Measurements from ENCODE around the gene SLC6A13. TPM values are rescaled to one million over a fixed set of nuclear protein-coding genes. Genes with fewer than 3 reads are reported as not detected.

SLC6A13 gene
- total and polyA plus RNA-seq, 9 donors: 0.13 to 6.1 (median 0.75) TPM; not detected in 3

DNA sequence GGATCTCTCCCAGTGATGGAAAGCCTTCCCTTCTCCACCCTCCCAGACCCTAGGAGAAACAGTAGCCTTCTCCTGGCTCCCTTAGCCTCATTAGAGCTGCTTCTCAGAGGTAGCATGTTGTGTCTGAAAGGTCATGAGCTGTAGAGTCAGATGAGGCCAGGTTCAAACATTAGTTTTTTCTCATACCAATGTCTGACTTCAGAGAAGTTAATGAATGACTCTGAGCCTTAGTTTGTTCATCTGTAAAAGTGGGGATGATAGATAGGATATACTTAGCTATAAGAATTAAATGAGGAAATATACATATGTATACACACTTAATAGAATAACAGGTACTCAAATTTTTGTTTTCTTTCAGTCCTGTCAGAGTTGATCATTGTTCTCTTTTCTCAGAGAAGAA is 523 bp downstream of the SLC6A13 start:
- no peaks in the 10 kb centered on the region for H3K4me1 ChIP-seq (ENCODE audit: insufficient read depth)

GRCh38 chr12:257521-258321 is 4.9 kb downstream of the SLC6A13 start:
- Histone ChIP-seq H3K27me3 (no peaks in the 10 kb centered on the region), H3K4me3 (no peak overlapping the region)
- 59 to 65% (median 62%) methylated on average over 14 of the region's 14 CpGs for WGBS, 3 donors

More for the DNA sequence above, 523 bp downstream of the SLC6A13 start:
- intact Hi-C loops (cut with DNase I): no loop called here
- no peak overlapping the region for H3K4me3 ChIP-seq
- DNase-seq: no peak
- TF ChIP-seq POLR2A (IDR thresholded peaks at IDR 0.05): no peak
- TF ChIP-seq EP300 (IDR thresholded peaks at IDR 0.05): no peak
- TF ChIP-seq CTCF (IDR thresholded peaks at IDR 0.05): no peak
- no peak overlapping the region for H3K27ac ChIP-seq
- no peaks in the 10 kb centered on the region for H3K27me3 ChIP-seq
- no peaks in the 10 kb centered on the region for H3K36me3 ChIP-seq
- H3K9me3 ChIP-seq: no peaks in the 10 kb centered on the region

GRCh38 chr12:256958-257357 is 5.7 kb downstream of the SLC6A13 start:
- H3K4me3 ChIP-seq: no peak overlapping the region
- H3K9me3 ChIP-seq: no peaks in the 10 kb centered on the region
- no peak for DNase-seq
- H3K36me3 ChIP-seq: no peaks in the 10 kb centered on the region
- no peaks in the 10 kb centered on the region for H3K4me1 ChIP-seq (ENCODE audit: insufficient read depth)
- WGBS, 3 donors: 43 to 48% (median 45%) methylated on average over 3 of the region's 3 CpGs
- H3K27me3 ChIP-seq: no peaks in the 10 kb centered on the region
- TF ChIP-seq CTCF (IDR thresholded peaks at IDR 0.05) (no peak), EP300 (IDR thresholded peaks at IDR 0.05) (no peak), POLR2A (IDR thresholded peaks at IDR 0.05) (no peak)
- no peak overlapping the region for H3K27ac ChIP-seq
- intact Hi-C loops (cut with DNase I): no loop called here

More at GRCh38 chr12:257521-258321, 4.9 kb downstream of the SLC6A13 start:
- no peak for DNase-seq
- no peaks in the 10 kb centered on the region for H3K36me3 ChIP-seq
- intact Hi-C loops (cut with DNase I): no loop called here
- H3K27ac ChIP-seq: no peak overlapping the region
- no peaks in the 10 kb centered on the region for H3K4me1 ChIP-seq (ENCODE audit: insufficient read depth)
- no peaks in the 10 kb centered on the region for H3K9me3 ChIP-seq
- no peak for TF ChIP-seq POLR2A (IDR thresholded peaks at IDR 0.05)

DNA sequence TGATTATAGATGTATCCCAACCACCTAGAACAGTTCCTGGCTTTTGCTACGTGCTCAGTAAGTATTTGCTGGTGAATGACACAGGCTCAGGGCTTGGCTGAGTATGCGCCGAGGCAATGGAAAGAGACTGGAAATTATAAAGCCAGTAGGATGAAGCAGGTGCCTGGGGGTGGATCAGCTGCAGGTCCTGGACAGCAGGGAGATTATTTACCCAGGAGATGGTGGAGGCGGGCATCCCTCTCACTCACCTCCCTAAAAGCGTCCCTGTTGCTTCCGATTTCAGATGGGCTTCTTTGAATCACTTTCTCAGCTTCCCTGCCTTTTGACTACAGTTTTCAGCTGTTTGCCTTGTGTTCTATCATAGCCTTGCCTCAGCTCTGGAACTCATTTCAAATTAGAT is 6.4 kb downstream of the SLC6A13 start:
- Histone ChIP-seq H3K4me1 (ENCODE audit: insufficient read depth) (no peaks in the 10 kb centered on the region), H3K27me3 (no peaks in the 10 kb centered on the region), H3K9me3 (no peaks in the 10 kb centered on the region), H3K36me3 (no peaks in the 10 kb centered on the region), H3K4me3 (no peak overlapping the region), H3K27ac (no peak overlapping the region)
- intact Hi-C loops (cut with DNase I): no loop called here
- DNase-seq: no peak
- no peak for TF ChIP-seq EP300 (IDR thresholded peaks at IDR 0.05)
- no peak for TF ChIP-seq POLR2A (IDR thresholded peaks at IDR 0.05)
- TF ChIP-seq CTCF (IDR thresholded peaks at IDR 0.05): no peak
- 91 to 95% (median 91%) methylated on average over 6 of the region's 6 CpGs for WGBS, 3 donors

DNA sequence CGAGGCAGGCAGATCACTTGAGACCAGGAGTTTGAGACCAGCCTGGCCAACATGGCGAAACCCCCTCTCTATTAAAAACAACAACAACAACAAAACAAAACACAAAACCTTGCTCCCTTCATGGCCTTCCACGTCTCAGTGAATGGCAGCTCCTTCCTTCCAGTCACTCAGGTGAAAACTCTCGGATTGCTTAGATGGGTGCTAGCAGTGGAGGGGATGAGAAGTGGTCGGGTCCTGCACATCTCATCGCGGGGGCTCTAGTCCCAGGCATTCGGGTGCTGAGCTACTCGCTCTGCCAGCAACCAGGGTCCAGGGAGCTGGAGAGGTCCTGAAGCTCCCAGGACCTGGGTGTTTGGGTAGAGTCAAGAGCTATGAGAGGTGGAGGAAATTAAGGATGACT is 7.7 kb downstream of the SLC6A13 start:
- Histone ChIP-seq H3K27me3 (no peaks in the 10 kb centered on the region), H3K4me3 (no peak overlapping the region), H3K36me3 (no peaks in the 10 kb centered on the region), H3K27ac (no peak overlapping the region), H3K9me3 (no peaks in the 10 kb centered on the region), H3K4me1 (ENCODE audit: insufficient read depth) (no peaks in the 10 kb centered on the region)
- WGBS, 3 donors: 88 to 89% (median 89%) methylated on average over 9 of the region's 9 CpGs
- TF ChIP-seq POLR2A (IDR thresholded peaks at IDR 0.05) (no peak), EP300 (IDR thresholded peaks at IDR 0.05) (no peak), CTCF (IDR thresholded peaks at IDR 0.05) (no peak)
- intact Hi-C loops (cut with DNase I): no loop called here
- DNase-seq: no peak
